Mesenteric fat pad (tissue), 1 donor: ENCODE measurements around the gene CETP. TPM values are rescaled to one million over a fixed set of nuclear protein-coding genes. Genes with fewer than 3 reads are reported as not detected.
A peak's percentile ranks its signal among the peaks of the same experiment; 100 is the strongest.
"Not testable (repeated sequence)": the region's sequence is repeated elsewhere in the genome, so short reads cannot be mapped to it uniquely, and the experiment has no call there.

ENCODE experiments used
- DNase-seq: peaks from one replicate; pipeline ENCODE4 v3.0.0-alpha.2; 2020; ENCODE audit warnings: low spot score
- total RNA-seq: library from RNA; stranded (reverse); fragmentation: NEBNext Ultra II Directional; extraction: Animal tissue kit (Norgen Biotek cat#: 25700); gene quantifications from one replicate; pipeline ENCODE4 v1.2.1, GENCODE V29; 2021
- donor health status: DM: yes; HTN: yes; CAD: no.

Gene CETP
- total RNA-seq, 1 donor from 2014 or later, result 6.4 TPM

DNA sequence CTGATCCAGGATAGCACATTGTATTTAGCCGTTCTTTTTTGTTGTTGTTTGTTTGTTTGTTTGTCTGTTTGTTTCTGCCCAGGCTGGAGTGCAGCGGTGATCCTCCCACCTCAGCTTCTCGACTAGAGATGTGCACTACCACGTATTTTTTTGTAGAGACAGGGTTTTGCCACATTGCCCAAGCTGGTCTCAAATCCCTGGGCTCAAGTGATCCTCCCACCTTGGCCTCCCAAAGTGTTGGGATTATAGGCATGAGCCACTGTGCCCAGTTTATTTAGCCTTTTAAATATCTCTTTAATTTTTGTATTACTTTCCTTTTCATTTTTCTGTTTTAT is 18.4 kb downstream of the CETP start:
- no peak for DNase-seq

DNA sequence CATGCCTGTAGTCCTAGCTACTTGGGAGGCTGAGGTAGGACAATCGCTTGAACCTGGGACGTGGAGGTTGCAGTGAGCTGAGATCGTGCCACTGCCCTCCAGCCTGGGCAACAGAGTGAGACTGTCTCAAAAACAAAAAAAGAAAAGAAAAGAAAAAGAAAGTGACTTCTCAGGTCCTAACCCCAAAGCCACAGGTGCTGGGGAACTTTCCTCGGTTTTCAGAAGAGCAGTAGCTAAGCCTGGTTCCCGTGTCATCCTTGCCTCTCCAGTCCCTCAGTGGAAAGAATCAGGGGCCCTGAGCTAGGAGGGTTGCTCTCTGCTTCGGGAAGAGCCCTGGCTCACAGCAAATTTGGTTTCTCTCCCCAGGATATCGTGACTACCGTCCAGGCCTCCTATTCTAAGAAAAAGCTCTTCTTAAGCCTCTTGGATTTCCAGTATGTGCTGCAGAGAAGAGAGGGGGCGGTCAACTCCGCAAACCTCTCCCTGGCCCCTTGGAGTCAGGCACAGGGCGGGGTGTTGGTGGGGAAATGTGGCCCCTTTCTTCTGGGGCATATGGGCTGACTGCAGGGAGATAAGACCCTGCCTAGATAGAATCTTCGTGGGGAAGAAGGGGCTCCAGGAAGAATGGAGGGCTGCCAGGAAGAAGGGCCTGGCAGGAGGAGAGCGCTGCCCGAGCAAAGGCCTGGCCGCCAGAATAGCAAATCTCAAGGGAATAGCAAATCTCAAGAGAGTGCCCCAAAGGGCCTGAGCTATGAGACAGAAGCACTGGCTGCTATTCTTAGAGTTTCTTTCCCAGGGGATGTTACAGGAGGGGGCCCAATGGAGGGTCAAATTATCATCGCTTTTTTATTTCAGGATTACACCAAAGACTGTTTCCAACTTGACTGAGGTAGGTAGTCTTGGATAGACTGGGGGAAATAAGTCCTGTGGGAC is 19.3 kb downstream of the CETP start:
- no peak for DNase-seq

DNA sequence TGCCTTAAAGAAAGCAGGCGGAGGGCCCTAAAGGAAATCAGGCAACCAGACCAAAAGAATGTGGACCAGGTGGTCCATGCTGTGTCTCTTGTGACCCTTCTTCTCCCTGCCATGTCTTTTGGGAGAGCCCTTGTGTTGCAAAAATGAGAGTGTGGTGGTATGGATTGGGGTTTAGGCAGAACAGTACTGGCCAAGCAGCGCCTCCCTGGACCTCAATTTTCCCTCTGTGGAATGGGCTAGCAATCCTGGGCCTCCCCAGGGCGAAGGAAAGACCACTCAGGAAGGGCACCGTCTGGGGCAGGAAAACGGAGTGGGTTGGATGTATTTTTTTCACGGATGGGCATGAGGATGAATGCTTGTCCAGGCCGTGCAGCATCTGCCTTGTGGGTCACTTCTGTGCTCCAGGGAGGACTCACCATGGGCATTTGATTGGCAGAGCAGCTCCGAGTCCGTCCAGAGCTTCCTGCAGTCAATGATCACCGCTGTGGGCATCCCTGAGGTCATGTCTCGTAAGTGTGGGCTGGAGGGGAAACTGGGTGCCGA is 20.1 kb downstream of the CETP start:
- no peak for DNase-seq

DNA sequence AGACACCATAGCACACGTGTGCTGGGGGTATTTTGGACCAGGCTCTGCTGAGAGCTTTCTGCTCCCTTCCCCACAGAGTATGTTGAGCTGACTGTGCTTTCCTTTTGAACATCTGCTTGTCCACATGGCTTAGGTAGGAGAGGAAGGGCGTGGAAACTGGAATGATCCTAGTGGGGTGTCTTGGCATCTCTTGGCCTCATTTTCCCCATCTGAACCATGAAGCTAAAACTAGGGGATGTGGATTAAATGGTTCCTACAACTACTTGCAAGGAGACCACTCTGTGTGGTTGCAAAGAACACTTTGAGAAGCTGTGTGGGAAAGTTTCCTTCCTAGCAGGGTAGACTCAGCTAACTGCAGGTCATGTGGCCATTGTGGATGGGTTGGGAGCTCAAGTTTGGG is 20.9 kb downstream of the CETP start:
- DNase-seq, result no peak

DNA sequence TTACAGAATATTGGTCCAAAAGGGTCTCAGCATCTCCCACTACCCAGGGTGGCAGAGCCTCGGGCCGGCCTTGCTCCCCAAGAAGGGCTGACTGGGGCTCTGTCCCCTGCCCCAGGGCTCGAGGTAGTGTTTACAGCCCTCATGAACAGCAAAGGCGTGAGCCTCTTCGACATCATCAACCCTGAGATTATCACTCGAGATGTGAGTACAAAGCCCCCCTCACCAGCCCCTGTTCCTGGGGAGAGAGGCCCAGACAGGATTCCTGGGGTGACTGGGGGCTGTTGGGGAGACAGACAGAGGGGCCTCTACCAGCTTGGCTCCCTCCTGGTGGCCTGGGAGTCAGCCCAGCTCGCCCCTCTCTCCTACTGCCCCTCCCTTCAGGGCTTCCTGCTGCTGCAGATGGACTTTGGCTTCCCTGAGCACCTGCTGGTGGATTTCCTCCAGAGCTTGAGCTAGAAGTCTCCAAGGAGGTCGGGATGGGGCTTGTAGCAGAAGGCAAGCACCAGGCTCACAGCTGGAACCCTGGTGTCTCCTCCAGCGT is 21.5 kb downstream of the CETP start:
- no peak for DNase-seq

DNA sequence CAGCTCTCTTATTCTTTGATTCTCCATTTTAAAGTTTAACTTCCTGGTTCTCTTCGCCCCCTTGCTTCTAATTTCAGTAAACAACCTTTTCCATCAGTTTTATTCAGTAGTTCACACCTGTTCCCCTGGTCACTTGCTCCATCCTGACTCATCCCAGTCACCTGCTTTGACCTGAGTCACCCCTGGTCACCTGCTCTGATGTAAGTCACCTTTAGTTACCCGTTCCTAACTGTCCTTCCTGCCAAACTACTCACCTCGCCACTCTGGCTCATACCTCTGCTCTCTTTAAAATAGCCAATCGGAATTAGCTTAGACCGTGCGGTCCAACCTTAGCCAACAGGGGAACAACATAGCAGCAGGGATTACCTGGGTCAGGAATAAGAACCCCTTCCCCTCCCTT is 22.9 kb downstream of the CETP start:
- DNase-seq, result no peak

DNA sequence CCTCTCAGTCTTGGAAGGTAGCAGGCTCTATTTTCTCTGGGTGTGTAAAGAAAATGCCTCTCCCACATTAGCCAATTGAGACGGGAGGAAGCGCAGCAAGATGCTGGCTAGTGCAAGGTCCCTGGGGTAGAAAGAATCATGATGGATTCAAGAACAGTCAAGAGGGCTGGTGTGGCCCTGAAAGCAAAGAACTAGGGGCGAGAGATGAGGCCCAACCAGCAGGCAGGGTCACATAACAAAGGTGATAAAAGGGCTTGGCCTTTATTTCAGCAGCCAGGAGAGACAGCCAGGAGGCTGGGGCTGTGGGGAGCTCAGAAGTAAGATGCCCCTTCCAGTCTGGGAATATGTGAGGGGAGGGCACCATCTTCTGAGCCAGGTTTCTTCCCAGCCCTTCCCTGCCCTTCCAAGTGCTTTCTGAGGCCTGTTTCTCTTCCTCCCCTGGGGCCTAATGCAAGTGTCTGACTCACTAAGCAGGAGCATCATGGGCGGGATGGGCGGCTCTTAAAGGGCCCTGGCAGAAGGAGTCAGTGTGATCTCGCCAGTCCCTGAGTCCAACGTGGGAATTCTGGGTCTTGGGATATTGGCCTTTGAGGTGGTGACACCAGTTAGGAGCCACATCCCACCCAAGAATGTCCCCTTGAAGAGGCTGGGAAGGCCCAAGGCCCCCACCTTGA is 23.7 kb downstream of the CETP start:
- no peak for DNase-seq

DNA sequence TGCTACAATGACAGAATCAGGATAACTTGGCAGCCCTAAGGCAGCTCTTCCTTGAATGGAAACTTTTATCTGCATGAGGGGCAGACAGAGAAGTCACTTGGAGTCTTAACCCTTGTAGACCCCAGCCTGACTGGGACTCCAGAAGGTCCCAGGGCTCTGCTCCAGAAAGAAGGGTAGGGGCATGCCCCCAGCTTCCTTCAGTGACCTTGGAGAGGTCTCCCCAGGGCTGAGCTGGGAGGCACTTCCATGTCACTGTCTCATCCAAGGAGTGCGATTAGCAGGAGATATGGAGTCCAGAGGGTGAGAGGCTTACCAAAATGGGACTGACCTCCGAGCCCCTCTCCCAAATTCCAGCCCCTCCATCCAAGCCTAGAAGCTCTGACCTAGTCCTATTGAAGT is 24.2 kb downstream of the CETP start:
- no peak for DNase-seq

DNA sequence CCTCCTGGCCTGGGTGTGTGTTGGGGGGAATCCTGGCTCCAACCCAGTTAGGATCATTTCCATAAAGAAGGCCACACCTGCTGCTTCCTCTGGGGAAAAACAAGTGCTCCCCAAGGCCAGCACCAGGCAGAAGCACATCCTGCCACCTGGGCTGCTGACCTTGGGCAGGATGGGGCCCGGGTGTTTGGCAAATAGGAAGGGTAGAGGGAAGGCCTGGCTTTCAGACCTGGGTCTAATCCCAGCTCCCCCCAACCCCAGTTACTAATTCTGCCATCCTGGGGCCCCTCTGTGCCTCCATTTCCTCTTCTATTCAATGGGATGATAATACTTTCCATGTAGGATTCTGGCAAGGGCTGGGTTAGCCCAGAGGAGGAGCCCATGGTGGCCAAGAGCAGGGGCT is 24.6 kb downstream of the CETP start:
- no peak for DNase-seq

DNA sequence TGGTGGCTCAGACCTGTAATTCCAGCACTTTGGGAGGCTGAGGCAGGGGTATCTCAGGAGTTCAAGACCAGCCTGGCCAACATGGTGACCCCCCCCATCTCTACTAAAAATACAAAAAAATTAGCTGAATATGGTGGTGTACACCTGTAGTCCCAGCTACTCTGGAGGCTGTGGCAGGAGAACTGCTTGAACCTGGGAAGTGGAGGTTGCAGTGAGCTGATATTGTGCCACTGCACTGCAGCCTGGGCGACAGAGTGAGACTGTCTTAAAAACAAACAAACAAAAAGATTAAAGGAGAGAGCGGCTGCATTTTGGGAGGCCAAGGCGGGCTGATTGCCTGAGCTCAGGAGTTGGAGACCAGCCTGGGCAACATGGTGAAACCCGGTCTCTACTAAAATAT is 25.2 kb downstream of the CETP start:
- DNase-seq, result not testable (repeated sequence)

DNA sequence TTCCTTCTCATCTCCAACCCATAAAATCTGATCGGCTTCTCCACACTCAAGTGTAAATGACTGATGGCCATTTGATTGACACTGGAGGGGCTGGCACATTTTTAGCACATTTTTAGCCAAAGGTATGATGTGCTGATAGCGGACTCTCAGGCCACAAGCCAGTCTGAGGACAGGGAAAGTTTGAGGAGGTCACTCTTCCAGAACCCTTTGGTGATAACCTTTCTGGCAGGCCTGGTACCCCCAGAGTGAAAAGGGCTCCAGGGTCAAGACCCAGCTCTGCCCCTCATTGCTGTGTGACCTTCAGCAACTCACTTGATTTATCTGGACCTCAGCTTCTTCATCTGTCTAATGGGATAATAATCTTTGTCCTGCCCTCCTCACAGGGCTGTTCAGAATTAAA is 25.9 kb downstream of the CETP start:
- no peak for DNase-seq

DNA sequence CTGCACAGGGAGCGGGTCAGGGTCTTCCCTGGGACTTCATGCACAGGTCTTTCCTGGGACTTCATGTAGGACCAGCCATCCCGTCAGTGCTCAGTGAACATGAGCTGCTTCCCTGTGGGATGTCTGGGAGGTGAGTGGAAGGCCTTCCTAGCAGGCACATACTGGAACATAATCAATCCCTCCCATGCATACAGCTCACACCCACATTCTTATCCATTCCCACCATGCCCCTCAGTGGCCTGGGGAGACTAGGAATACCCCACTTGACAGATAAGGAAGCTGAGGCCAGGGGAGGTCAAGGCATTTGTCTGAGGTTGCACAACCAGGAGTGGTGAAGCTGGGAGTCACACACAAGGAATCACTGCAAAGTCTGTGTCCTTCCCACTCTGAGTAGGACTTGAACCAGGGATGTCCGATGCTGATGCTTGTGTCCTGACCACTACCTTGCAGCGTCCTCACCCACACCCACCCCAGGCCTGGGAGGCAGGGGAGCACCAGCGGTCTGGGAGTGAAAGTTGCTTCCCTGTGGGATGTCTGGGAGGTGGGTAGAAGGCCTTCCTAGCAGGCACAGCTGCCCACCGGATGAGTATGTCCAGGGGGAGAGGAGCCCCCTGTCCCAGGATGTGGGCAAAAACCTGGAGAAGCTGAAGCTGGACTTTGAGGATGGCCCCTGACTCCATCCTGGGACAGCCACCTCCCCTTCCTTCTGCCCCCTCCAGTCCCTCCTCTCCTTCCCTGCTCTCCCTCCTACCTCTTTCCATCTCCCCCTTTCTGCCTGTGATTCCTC is 26.6 kb downstream of the CETP start:
- DNase-seq, result peak; percentile 88

DNA sequence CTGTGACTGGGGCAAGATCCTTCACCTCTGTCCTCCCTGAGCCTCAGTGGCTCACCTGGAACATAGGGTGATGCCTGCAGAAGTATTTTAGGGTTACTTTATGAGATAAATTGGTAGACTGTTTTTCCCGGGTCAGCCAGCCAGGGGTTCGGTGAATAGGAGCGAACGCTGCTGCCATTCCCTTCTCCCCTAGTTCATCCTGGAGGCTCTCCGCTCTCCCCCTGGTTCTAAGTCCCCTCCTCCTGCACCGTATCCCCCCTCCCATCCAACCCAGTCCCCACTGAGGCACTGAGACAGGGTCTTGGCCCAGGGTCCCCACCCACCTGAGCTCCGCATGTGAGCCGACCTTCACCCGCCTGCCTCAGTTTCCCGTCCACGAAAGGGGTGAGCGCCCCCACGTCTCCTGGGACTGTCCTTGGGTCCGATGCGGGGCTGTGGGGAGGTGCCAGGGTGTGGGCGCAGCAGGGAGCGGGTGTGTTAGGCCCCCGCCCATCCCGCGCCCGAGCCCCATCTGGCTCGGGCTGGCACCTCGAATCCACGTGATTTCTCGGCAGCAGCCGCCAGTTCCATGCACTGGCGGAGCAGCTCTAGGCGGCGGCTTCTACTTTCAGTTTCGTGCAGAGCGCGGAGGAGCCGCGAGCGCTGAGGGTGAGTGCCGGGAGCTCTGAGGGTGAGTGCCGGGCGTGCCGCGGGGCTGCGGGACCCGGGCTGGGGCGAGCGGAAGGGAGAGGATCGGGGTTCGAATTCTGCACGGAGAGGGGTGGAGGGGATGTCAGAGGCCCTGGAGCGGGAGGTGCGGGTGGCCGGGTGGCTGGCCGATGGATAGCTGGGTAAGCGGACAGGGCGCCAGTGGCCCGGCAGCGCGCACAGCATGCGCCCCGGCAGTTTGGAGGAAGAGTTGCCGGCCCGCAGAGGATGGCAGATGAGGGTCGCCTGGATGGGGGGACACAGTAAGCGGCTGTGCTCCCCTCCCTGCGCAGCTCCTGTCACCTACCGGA is 27.5 kb downstream of the CETP start, which contains the start of gene NLRC5:
TSS of gene NLRC5 (plus strand) at position 610 of the 998 bp plus-strand sequence. CDS start 31,156 bp downstream, outside the sequence.
- DNase-seq, result peak; percentile 96

DNA sequence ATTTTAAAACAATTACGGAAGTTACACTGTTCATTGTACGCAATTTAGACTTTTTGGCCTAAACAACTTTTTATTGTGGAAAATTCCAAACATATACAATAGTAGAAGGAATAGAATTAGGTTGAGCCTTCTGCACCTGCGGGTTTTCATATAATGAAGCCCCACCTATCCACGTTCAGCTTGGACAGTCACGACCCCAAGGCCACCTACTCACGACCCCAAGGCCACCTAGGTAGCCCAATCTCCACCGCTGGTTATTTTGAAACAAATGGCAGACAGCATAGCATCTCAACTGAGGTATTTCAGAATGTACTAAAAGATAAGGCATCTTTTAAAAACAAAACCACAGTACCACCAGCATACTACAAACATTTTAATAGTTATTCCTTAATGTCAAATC is 28.2 kb downstream of the CETP start:
- DNase-seq, result no peak

DNA sequence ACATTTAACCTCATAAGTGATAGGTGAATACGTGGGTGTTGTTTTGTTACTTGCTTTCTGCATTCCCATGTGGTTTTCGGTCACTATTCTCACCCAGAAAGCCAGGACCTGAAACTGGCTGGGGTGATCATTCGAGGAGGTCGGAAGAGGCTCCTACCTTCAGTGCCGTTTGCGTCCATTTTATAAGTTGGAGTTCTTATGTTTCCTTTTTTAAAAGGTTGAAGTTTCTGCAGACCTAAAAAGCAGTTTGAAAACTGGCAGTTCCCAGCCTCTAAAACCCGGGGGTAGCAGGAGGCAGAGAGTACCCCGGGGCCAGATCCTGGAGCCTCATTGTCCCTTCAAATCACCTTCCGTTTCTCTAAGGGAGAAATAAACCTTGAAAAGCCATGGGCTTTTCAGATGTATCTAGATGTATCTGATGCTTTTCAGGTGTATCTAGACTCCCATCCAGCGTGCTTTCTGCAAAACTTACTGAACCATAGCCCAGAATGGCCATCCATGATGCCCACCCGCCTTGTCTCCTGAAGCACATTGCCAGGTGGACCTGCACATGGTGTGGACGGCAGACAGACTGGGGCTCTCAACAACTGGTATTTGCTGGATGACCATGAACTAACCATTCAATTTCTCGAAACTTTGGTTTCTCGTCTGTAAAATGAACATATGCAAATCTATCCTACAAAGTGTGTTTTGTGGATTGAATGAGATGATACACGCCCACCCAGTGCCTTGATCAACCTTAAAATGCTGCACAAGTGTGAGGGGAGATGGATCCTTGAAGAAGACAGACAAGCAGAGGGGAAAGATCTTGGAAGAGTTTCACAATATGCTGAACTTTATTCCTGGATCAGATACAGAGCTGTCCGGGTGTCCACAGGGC is 28.9 kb downstream of the CETP start:
- peak; percentile 30 for DNase-seq

DNA sequence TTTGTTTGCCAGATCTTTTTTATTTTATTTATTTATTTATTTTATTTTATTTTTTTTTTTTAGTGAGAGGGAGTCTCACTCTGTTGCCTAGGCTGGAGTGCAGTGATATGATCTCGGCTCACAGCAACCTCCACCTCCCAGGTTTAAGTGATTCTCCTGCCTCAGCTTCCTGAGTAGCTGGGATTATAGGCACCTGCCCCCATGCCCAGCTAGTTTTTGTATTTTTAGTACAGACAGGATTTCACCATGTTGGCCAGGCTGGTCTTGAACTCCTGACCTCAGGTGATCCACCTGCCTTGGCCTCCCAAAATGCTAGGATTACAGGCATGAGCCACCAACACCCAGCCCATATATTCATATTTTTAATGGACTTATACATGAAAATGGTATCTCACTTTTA is 30.7 kb downstream of the CETP start:
- not testable (repeated sequence) for DNase-seq

DNA sequence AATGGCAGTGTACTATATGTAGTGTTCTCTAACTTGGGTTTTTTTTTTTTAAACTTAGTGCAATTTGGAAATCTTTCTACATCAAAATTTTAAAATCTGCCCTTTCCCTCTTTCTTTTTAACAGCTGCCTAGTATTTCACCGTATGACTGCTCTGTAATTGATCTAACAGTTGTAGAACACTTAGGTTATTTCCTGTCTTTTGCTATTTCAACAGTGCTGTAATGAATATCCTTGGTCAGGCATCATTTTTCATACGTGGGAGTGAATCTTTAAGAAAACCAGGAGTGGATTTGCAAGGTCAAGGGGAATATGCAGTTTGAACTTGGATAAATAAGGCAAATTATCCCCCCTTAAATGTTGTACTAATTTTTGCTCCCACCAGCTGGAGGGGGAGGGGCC is 31.5 kb downstream of the CETP start:
- DNase-seq, result no peak

DNA sequence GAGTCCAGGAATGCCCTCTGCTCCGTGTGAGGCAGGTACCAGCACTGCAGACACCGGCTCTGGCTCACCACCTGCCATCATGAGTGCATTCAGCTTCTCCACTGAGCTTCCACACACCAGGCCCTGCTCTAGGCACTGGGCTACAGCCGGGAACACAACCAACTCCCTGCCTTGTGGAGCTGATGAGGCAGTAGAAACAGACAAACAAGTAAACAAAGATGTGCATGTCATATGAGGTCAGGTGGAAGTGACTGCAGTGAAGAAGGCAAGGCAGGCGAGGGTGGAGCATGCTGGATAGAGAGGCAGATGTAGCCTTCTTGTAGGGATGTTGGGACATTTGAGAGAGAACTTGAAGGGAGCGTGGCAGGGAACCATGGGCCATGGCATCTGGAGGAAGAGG is 32.6 kb downstream of the CETP start:
- peak; percentile 57 for DNase-seq
